Epithelial cell of proximal tubule (primary cell): ENCODE measurements around the gene WDR48. TPM values are rescaled to one million over a fixed set of nuclear protein-coding genes. Genes with fewer than 3 reads are reported as not detected.

ENCODE experiments used
- DNase-seq: peaks from one replicate; pipeline ENCODE4 v3.0.0-alpha.2; 2011; ENCODE audit warnings: low read depth
- H3K4me3 ChIP-seq: 2 replicates; pipeline ENCODE4 v1.5.1; 2011; ENCODE audit warnings: low read depth, mild to moderate bottlenecking, low read length
- total RNA-seq: library from RNA; depleted of rRNA; stranded (reverse); fragments of >200 nt; gene quantifications from 2 replicates; pipeline ENCODE4 v1.2.3, GENCODE V29; 2015
- TF ChIP-seq, protein P1 (sequence below): conservative IDR thresholded peaks from 2 replicates; pipeline ENCODE4 v1.5.1; 2012; ENCODE audit warnings: low read depth, mild to moderate bottlenecking, low read length

WDR48 gene
- total RNA-seq, 1 donor from 2014 or later: 29.5 TPM

DNA sequence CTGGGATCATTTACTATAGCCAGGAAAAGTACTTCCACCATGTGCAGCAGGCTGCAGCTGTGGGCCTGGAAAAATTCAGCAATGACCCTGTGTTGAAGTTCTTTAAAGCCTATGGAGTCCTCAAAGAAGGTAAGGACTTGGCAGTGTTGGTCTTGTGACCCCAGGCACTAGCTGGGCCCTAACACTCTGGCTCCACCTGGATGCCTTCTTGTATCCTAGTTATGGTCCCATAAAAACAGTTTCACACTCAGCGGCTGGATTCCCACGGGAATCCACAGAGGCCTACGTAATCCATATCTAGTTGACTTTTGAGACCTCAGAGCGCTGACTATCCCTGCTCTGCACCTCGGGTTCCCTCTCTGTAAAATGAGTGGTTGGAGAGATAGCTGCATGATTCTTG, 57.3 kb downstream of the WDR48 start:
- H3K4me3 ChIP-seq: no peak overlapping the region
- no peak for DNase-seq
- TF ChIP-seq, protein P1, sequence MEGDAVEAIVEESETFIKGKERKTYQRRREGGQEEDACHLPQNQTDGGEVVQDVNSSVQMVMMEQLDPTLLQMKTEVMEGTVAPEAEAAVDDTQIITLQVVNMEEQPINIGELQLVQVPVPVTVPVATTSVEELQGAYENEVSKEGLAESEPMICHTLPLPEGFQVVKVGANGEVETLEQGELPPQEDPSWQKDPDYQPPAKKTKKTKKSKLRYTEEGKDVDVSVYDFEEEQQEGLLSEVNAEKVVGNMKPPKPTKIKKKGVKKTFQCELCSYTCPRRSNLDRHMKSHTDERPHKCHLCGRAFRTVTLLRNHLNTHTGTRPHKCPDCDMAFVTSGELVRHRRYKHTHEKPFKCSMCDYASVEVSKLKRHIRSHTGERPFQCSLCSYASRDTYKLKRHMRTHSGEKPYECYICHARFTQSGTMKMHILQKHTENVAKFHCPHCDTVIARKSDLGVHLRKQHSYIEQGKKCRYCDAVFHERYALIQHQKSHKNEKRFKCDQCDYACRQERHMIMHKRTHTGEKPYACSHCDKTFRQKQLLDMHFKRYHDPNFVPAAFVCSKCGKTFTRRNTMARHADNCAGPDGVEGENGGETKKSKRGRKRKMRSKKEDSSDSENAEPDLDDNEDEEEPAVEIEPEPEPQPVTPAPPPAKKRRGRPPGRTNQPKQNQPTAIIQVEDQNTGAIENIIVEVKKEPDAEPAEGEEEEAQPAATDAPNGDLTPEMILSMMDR: no peak

DNA sequence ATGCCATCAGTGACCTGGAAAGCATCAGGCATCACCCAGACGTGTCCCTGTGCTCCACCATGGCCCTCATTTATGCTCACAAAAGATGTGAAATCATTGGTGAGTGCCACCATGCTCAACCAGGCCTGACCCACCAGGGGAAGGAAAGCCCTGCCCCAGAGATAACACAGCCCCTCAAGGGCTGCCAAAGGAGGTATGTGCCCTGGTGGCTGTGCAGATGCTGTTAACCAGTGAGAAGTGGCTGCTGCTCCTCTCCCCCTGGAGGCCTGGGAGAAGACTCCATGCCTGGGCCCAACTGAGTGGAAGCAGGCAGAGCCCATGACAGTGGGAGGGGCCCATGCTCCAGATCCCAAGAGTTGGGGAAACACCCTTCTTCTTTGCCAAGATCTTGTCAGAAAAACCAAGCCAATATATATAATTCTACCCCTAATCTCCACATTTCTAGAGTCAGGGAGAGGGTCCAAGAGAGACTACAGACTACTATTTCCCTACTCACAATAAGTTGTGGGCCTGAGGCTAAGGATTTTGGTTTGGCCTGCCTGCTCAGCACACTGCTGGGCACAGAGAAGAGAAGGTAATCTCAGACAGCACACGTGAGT, 58.3 kb downstream of the WDR48 start:
- TF ChIP-seq, protein P1: no peak
- H3K4me3 ChIP-seq: no peak overlapping the region
- DNase-seq: no peak

DNA sequence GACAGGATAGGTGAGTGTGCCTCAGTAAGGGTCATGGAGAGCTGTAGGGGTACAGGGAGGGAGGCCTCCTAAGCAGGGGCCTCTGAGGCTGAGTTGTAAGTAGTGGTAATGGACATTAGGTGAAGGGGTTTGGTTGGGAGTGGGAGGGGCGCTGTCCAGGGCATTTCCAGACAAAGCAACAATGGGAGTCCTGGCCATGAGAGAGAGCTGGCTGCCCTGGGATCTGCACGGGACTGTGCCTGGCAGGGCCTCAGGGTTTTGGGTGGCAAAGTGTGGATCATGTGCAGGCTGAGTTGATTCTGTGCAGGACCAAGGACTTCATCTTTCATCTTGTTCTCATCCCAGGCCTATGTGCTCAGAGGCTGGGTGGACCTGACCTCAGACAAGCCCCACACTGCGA, 60.3 kb downstream of the WDR48 start:
- H3K4me3 ChIP-seq: no peak overlapping the region
- TF ChIP-seq, protein P1: no peak
- DNase-seq: no peak

DNA sequence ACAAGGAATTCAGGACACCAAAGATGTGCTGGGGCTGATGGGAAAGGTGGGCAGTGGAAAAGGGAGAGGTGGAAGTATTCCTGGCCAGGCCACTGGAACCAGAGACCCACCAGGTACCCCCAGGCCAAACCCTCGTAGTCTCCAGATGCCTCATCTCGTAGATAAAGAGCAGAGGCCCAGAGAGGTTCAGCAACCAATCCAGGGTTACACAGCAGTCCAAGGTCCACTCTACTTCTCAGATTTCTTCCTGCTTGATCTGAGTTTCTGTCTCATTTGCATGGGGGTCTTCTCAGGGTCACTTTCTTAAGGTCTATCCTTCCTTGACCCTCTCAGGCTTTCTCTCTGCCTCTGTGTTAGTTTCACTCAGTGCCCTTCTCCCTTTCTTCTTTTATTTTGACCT, 60.7 kb downstream of the WDR48 start:
- H3K4me3 ChIP-seq: no peak overlapping the region
- DNase-seq: no peak
- TF ChIP-seq, protein P1: no peak

DNA sequence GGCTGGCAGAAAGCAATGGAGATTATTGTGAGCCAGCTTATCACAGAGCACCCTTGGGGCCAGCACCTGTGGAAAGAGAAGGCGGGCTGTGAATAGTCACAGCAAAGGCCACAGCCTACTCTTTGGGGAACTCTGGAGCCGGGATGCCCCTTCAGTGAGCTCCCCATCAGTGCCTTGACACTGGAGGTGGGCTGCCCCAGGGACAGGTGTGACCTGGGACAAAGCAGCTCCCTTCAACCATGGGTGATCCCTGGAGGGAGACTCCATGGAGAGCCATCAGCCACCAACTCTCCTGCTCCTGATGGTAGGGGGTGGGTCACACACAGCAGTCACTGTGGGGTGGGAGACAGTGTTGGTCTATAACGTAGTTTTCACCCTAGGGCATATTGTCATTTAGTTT, 61.5 kb downstream of the WDR48 start:
- TF ChIP-seq, protein P1: no peak
- no peak overlapping the region for H3K4me3 ChIP-seq
- no peak for DNase-seq

DNA sequence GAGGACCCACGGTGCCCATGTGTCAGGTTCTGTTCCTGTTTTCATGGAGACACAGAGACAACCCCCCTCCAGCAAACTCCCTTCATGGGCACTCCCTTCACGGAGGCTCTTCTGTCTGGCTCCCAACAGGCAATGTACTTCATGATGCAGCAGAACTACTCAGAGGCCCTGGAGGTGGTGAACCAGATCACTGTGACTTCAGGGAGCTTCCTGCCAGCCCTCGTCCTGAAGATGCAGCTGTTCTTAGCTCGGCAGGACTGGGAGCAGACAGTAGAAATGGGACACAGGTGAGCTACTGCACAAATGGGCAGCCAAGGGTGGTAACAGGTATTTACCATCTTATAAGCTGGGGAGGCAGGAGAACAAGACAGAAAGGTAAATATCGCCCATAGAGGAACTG, 62.6 kb downstream of the WDR48 start:
- no peak overlapping the region for H3K4me3 ChIP-seq
- TF ChIP-seq, protein P1: no peak
- DNase-seq: no peak

DNA sequence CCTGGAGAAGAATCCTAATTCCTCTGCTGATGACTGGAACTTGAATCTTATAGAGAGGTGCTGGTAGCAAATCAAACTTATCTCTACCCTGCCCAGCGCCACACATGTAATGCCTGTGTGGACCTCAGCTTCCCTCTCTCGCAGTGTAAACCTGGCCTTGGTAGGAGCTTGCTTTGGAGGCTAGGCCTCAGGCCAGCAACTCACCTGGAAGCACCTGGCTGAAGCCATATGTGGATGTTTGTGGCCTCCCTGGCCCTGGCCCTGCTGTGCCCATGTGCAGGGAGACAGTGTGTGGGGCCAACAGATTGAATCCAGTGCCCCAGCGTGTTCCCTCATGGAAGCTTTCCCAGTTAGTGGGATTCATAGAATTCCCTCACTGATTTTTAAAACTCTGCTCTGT, 64.1 kb downstream of the WDR48 start:
- TF ChIP-seq, protein P1: no peak
- no peak for DNase-seq
- H3K4me3 ChIP-seq: no peak overlapping the region
